OCI-LY7 (cell line): Measurements from ENCODE around the gene ERN1. TPM values are rescaled to one million over a fixed set of nuclear protein-coding genes. Genes with fewer than 3 reads are reported as not detected.

Source experiments
- BruUV-seq: library from RNA; stranded (reverse); fragments of 400-500 nt; replicated peaks from 2 replicates; lab custom pipeline; 2021; lab: Mats Ljungman, UMichigan
- CTCF ChIA-PET: fragments of 300-600 bp; sonication (Branson Sonifier 250); formaldehyde crosslinking; loops from one replicate; lab custom pipeline; 2022; ENCODE audit warnings: antibody characterized with exemption; ENCODE audit not compliant: unreplicated experiment; lab: Charles Lee
- POLR2A ChIA-PET: fragments of 300-600 bp; sonication (Branson Sonifier 250); formaldehyde crosslinking; loops from one replicate; lab custom pipeline; 2022; ENCODE audit warnings: antibody characterized with exemption; lab: Charles Lee
- DNase-seq: peaks from one replicate; pipeline ENCODE4 v3.0.0-alpha.2; 2015; ENCODE audit warnings: low spot score
- H2AFZ ChIP-seq: fragments of 200-600 bp; sonication (generic), shearing (Covaris generic); 2 replicates; pipeline ENCODE4 v1.6.1; 2014; ENCODE audit warnings: mild to moderate bottlenecking, antibody characterized with exemption, low read length, moderate library complexity
- H3K27ac ChIP-seq: fragments of 200-600 bp; sonication (generic); 2 replicates; pipeline ENCODE4 v1.5.1; 2014; ENCODE audit warnings: mixed run types, low read depth, mild to moderate bottlenecking, moderate library complexity, low read length, inconsistent platforms; ENCODE audit not compliant: poor library complexity, severe bottlenecking
- H3K36me3 ChIP-seq: fragments of 200-600 bp; sonication (generic); 2 replicates; pipeline ENCODE4 v1.6.1; 2014; ENCODE audit warnings: mild to moderate bottlenecking, antibody characterized with exemption, low read length, moderate library complexity, mixed read lengths; ENCODE audit not compliant: insufficient read depth
- H3K4me1 ChIP-seq: fragments of 200-600 bp; sonication (generic); 2 replicates; pipeline ENCODE4 v1.5.1; 2014; ENCODE audit warnings: mild to moderate bottlenecking, low read length; ENCODE audit not compliant: insufficient read depth, poor library complexity, severe bottlenecking
- H3K4me2 ChIP-seq: fragments of 200-600 bp; sonication (generic); 2 replicates; pipeline ENCODE4 v1.6.1; 2014; ENCODE audit warnings: mild to moderate bottlenecking, low read length
- H3K4me3 ChIP-seq: fragments of 200-600 bp; sonication (generic); 2 replicates; pipeline ENCODE4 v1.5.1; 2014; ENCODE audit warnings: mild to moderate bottlenecking, low read depth, low read length; ENCODE audit not compliant: poor library complexity, severe bottlenecking
- H3K79me2 ChIP-seq: fragments of 200-600 bp; sonication (generic); 2 replicates; pipeline ENCODE4 v1.6.1; 2016; ENCODE audit warnings: low read depth, mild to moderate bottlenecking, low read length, moderate library complexity, mixed read lengths; ENCODE audit not compliant: insufficient read depth
- H3K9me2 ChIP-seq: fragments of 200-600 bp; sonication (generic); 2 replicates; pipeline ENCODE4 v1.6.1; 2016; ENCODE audit warnings: mild to moderate bottlenecking, low read length, mixed read lengths; ENCODE audit not compliant: insufficient read depth
- H3K9me3 ChIP-seq: fragments of 200-600 bp; sonication (generic); 2 replicates; pipeline ENCODE4 v1.6.1; 2014; ENCODE audit warnings: mild to moderate bottlenecking, mixed run types, low read length, mixed read lengths
- H4K20me1 ChIP-seq: fragments of 200-600 bp; sonication (generic); 2 replicates; pipeline ENCODE4 v1.6.1; 2014; ENCODE audit warnings: mild to moderate bottlenecking, antibody characterized with exemption, low read length, moderate library complexity, mixed read lengths; ENCODE audit not compliant: insufficient read depth
- EZH2phosphoT487 ChIP-seq: fragments of 200-600 bp; sonication (generic); IDR thresholded peaks from 2 replicates; pipeline ENCODE4 v1.6.1; 2018; ENCODE audit warnings: low read depth, borderline replicate concordance, mild to moderate bottlenecking, mixed run types, antibody characterized with exemption, low read length, moderate library complexity, mixed read lengths
- intact Hi-C: fragments of 100-400 bp; cut with micrococcal nuclease; formaldehyde crosslinking; loops from one replicate; pipeline ENCODE4 v1.10.0; 2022; ENCODE audit not compliant: unreplicated experiment
- total RNA-seq, 2 experiments: library from RNA; depleted of rRNA in 1 of 2; stranded (reverse); fragments of >200 nt in 1 of 2; shearing (Covaris generic) in 1 of 2; gene quantifications; 2 replicates each; pipeline ENCODE4 v1.2.3, GENCODE V29; 2014 to 2022
- TF ChIP-seq, protein P1 (sequence below): fragments of 200-600 bp; sonication (generic); conservative IDR thresholded peaks from 2 replicates; pipeline ENCODE4 v1.5.1; 2014; ENCODE audit warnings: mild to moderate bottlenecking, antibody characterized with exemption, low read length, moderate library complexity, mixed read lengths

ERN1 gene
- total RNA-seq, 2 experiments from 2014 or later, result 22.0 to 70.3 TPM

DNA sequence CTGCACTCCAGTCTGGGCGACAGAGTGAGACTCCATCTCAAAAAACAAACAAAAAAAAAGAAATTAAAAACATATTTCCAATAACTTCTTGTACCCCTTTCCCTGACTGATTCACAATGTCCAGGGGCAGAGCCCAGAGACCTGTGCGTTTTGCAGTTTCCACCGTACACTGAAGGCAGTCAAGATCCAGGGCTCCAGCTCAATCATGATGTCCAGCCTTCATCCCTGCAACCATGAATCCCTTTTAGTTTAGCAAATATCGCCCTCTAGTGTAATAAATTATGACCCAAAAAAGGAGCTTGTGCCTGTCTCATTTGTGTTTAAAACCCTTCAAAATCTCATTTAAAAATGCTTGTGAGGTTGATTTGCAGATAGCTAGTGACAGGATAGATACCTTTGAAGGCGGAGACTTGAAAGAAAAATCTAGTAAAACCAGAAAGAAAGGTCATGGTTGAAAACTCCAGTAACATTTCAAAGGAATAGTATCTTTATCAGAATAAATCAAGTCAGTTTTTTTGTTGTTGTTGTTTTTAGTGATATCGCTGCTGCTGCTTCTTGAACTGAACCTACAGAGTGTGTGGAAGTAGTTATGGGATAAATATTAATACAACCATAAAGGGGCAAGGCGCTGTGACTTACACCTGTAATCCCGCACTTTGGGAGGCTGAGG lies 3.7 kb upstream of the ERN1 start:
- H3K9me3 ChIP-seq, result no peaks in the 10 kb centered on the region
- POLR2A ChIA-PET, result interaction anchor here (0.7 to 5.5 kb wide), 12 partner anchors 12 to 169 kb away, joined by 3 to 48 read pairs (median 4); partner anchors contain the start of gene ICAM2
- H2AFZ ChIP-seq, result no peak overlapping the region
- H3K4me1 ChIP-seq, result peaks cover 37% of the 10 kb centered on the region
- no TSS peak for BruUV-seq
- no peak overlapping the region for H3K4me2 ChIP-seq
- no peak overlapping the region for H3K27ac ChIP-seq
- no peak for TF ChIP-seq EZH2phosphoT487
- TF ChIP-seq, protein P1, sequence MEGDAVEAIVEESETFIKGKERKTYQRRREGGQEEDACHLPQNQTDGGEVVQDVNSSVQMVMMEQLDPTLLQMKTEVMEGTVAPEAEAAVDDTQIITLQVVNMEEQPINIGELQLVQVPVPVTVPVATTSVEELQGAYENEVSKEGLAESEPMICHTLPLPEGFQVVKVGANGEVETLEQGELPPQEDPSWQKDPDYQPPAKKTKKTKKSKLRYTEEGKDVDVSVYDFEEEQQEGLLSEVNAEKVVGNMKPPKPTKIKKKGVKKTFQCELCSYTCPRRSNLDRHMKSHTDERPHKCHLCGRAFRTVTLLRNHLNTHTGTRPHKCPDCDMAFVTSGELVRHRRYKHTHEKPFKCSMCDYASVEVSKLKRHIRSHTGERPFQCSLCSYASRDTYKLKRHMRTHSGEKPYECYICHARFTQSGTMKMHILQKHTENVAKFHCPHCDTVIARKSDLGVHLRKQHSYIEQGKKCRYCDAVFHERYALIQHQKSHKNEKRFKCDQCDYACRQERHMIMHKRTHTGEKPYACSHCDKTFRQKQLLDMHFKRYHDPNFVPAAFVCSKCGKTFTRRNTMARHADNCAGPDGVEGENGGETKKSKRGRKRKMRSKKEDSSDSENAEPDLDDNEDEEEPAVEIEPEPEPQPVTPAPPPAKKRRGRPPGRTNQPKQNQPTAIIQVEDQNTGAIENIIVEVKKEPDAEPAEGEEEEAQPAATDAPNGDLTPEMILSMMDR, result peak; percentile 91
- H3K79me2 ChIP-seq, result peaks cover 10% of the 10 kb centered on the region
- peaks cover 6% of the 10 kb centered on the region; the same call in 1 of the 2 replicates for H4K20me1 ChIP-seq
- CTCF ChIA-PET, result interaction anchor here (0.5 to 5.0 kb wide), 16 partner anchors 30 to 256 kb away, joined by 3 to 46 read pairs (median 4); no protein-coding TSS in a partner anchor
- intact Hi-C loops, result loop anchor here (1.0 to 5.0 kb wide), 4 partner anchors 70 to 216 kb away; partner anchors contain the start of gene GH1
- peak; percentile 87 for DNase-seq
- H3K36me3 ChIP-seq, result no peaks in the 10 kb centered on the region
- H3K9me2 ChIP-seq, result no peaks in the 10 kb centered on the region
- H3K4me3 ChIP-seq, result no peak overlapping the region

DNA sequence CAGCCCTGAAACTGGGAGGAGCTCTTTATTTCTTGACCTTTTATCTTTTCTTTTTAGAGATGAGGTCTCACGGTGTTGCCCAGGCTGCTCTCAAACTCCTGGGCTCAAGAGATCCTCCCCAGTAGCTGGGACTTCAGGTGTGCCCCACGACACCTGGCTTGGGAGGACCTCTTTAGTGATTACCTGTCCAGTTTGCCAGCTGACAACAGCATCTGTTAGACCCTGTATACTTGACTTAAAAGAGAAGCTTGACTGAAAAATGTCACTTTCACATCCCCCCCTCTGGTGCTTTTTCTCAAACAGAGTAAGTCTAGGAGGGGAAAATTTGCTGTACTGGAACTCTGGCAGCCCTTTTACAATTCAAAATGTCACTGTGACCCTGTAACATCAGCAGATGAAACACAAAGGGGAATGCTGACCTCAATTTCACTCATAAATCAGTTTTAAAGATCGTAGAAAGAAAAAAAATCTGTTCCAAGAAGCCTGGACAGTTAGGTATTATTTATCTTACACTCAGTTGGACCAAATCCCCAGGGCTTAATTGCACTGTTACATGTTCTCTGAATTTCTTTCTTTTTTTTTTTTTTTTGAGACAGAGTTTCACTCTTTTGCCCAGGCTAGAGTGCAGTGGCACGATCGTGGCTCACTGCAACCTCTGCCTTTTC lies 1.8 kb upstream of the ERN1 start:
- Histone ChIP-seq H3K4me1 (peaks cover 51% of the 10 kb centered on the region), H3K79me2 (peaks cover 28% of the 10 kb centered on the region), H4K20me1 (peaks cover 8% of the 10 kb centered on the region; the same call in 1 of the 2 replicates), H3K9me3 (no peaks in the 10 kb centered on the region), H3K4me2 (peak overlapping the region; percentile 66), H3K4me3 (no peak overlapping the region), H2AFZ (peak overlapping the region; percentile 12; the same call in 1 of the 2 replicates), H3K9me2 (no peaks in the 10 kb centered on the region), H3K27ac (peak overlapping the region; percentile 61), H3K36me3 (no peaks in the 10 kb centered on the region)
- intact Hi-C loops, result loop anchor here (2.0 to 5.0 kb wide), 2 partner anchors 177 to 214 kb away; partner anchors contain the start of gene GH1
- ChIA-PET POLR2A (interaction anchor here (0.6 to 5.5 kb wide), 11 partner anchors 14 to 165 kb away, joined by 3 to 48 read pairs (median 4); partner anchors contain the start of gene ICAM2), CTCF (interaction anchor here (0.8 to 5.0 kb wide), 6 partner anchors 50 to 214 kb away, joined by 3 to 46 read pairs (median 4); no protein-coding TSS in a partner anchor)
- DNase-seq, result peak; percentile 76
- no TSS peak for BruUV-seq
- TF ChIP-seq EZH2phosphoT487, result no peak
- TF ChIP-seq, protein P1, result no peak
